GM23248 (cell line): ENCODE measurements around the gene NFIX. TPM values are rescaled to one million over a fixed set of nuclear protein-coding genes. Genes with fewer than 3 reads are reported as not detected.

ENCODE experiments used
- DNase-seq: peaks from one replicate; pipeline ENCODE4 v3.0.0-alpha.2; 2015
- H2AFZ ChIP-seq: fragments of 200-600 bp; sonication (generic); 2 replicates; pipeline ENCODE4 v1.6.1; 2016; ENCODE audit warnings: antibody characterized with exemption
- H3F3A ChIP-seq: fragments of 200-600 bp; sonication (generic); 2 replicates; pipeline ENCODE4 v1.6.1; 2016; ENCODE audit warnings: mild to moderate bottlenecking, antibody characterized with exemption, mixed run types; ENCODE audit not compliant: insufficient read depth
- H3K27ac ChIP-seq: fragments of 200-600 bp; sonication (generic); 2 replicates; pipeline ENCODE4 v1.5.1; 2016; ENCODE audit warnings: mild to moderate bottlenecking
- H3K27me3 ChIP-seq: fragments of 200-600 bp; sonication (generic); replicated peaks from 2 replicates; pipeline ENCODE4 v1.6.1; 2016; ENCODE audit warnings: mild to moderate bottlenecking; ENCODE audit not compliant: insufficient read depth
- H3K36me3 ChIP-seq: fragments of 200-600 bp; sonication (generic); 2 replicates; pipeline ENCODE4 v1.6.1; 2016; ENCODE audit warnings: low read depth, mild to moderate bottlenecking
- H3K4me1 ChIP-seq: fragments of 200-600 bp; sonication (generic); 2 replicates; pipeline ENCODE4 v1.6.1; 2016; ENCODE audit warnings: mild to moderate bottlenecking; ENCODE audit not compliant: insufficient read depth
- H3K4me2 ChIP-seq: fragments of 200-600 bp; sonication (generic); one replicate; pipeline ENCODE4 v1.6.1; 2016; ENCODE audit warnings: mild to moderate bottlenecking; ENCODE audit not compliant: unreplicated experiment
- H3K4me3 ChIP-seq: fragments of 200-600 bp; sonication (generic); 2 replicates; pipeline ENCODE4 v1.5.1; 2016; ENCODE audit warnings: mild to moderate bottlenecking
- H3K79me2 ChIP-seq: fragments of 200-600 bp; sonication (generic); 2 replicates; pipeline ENCODE4 v1.6.1; 2016; ENCODE audit warnings: mild to moderate bottlenecking; ENCODE audit not compliant: insufficient read depth
- H3K9ac ChIP-seq: fragments of 200-600 bp; sonication (generic); 2 replicates; pipeline ENCODE4 v1.6.1; 2016; ENCODE audit warnings: mild to moderate bottlenecking
- H3K9me2 ChIP-seq: fragments of 200-600 bp; sonication (generic); 2 replicates; pipeline ENCODE4 v1.6.1; 2016; ENCODE audit warnings: mixed run types, mild to moderate bottlenecking, moderate library complexity; ENCODE audit not compliant: insufficient read depth
- H3K9me3 ChIP-seq: fragments of 200-600 bp; sonication (generic); one replicate; pipeline ENCODE4 v1.6.1; 2017; ENCODE audit warnings: low read depth
- H4K20me1 ChIP-seq: fragments of 200-600 bp; sonication (generic); 2 replicates; pipeline ENCODE4 v1.6.0; 2016; ENCODE audit not compliant: insufficient read depth
- EZH2 ChIP-seq: fragments of 200-600 bp; sonication (generic); IDR thresholded peaks from 2 replicates; pipeline ENCODE4 v1.6.1; 2018; ENCODE audit warnings: antibody characterized with exemption, mild to moderate bottlenecking; ENCODE audit not compliant: insufficient read depth, poor library complexity, severe bottlenecking
- EZH2phosphoT487 ChIP-seq: fragments of 200-600 bp; sonication (generic); IDR thresholded peaks from 2 replicates; pipeline ENCODE4 v1.6.1; 2018; ENCODE audit warnings: antibody characterized with exemption, moderate library complexity, mild to moderate bottlenecking, low read depth; ENCODE audit not compliant: insufficient read depth
- WGBS, 2 experiments: methylation state at CpG; one replicate each; pipeline ENCODE4 v1.1.6; 2015 to 2017; ENCODE audit warnings: low lambda C conversion rate in 2 of 2, low coverage in 1 of 2; ENCODE audit errors: missing lambda C conversion rate in 2 of 2; 5-methylcytosine and 5-hydroxymethylcytosine counted together
- in situ Hi-C: fragments of 300-500 bp; cut with MboI; formaldehyde crosslinking; loops from 2 replicates; pipeline ENCODE4 v1.15.0; 2020
- polyA plus RNA-seq: library from polyadenylated mRNA; unstranded; fragments of >200 nt; fragmentation: Nextera tagmentation; extraction: Ambion mirVana; gene quantifications from 2 replicates; pipeline ENCODE4 v1.2.1, GENCODE V29; 2016
- total RNA-seq: library from RNA; depleted of rRNA; stranded (reverse); fragments of >200 nt; shearing (Covaris generic); gene quantifications from 2 replicates; pipeline ENCODE4 v1.2.3, GENCODE V29; 2014

The NFIX gene
- total and polyA plus RNA-seq, 2 experiments from 2014 or later: 60.8 to 71.0 TPM

GRCh38 chr19:13117176-13117771 lies 122.0 kb downstream of the NFIX start:
- TF ChIP-seq EZH2: no peak
- TF ChIP-seq EZH2phosphoT487: no peak
- Histone ChIP-seq H3K4me2 (peak overlapping the region; percentile 99), H3K79me2 (peaks cover 75% of the 10 kb centered on the region), H2AFZ (peak overlapping the region; percentile 82), H3K27me3 (no peaks in the 10 kb centered on the region), H3K27ac (peak overlapping the region; percentile 93), H4K20me1 (no peaks in the 10 kb centered on the region), H3K4me1 (peaks cover 44% of the 10 kb centered on the region), H3F3A (peaks cover 37% of the 10 kb centered on the region), H3K9me2 (no peaks in the 10 kb centered on the region), H3K36me3 (peaks cover 11% of the 10 kb centered on the region; the same call in 1 of the 2 replicates), H3K9ac (peak overlapping the region; percentile 98), H3K9me3 (no peaks in the 10 kb centered on the region), H3K4me3 (peak overlapping the region; percentile 99)
- DNase-seq: peak; percentile 24
- in situ Hi-C loops: no loop called here
- WGBS, 2 experiments: 24 to 25% methylated on average over 16 to 20 of the region's 20 CpGs

GRCh38 chr19:13117772-13118423 lies 122.6 kb downstream of the NFIX start, which contains the start of gene NACC1:
Gene NACC1, plus strand, starts transcription at chr19:13118264. Its CDS starts 16,944 bp downstream, at chr19:13135208.
- Histone ChIP-seq H3K4me2 (peak within 1 kb of the TSS; percentile 99), H3K79me2 (peaks cover 79% of the 10 kb centered on the region), H3K4me1 (peaks cover 44% of the 10 kb centered on the region), H4K20me1 (no peaks in the 10 kb centered on the region), H3K4me3 (peak within 1 kb of the TSS; percentile 99), H3K36me3 (peaks cover 11% of the 10 kb centered on the region; the same call in 1 of the 2 replicates), H3K9ac (peak within 1 kb of the TSS; percentile 98), H3K27me3 (no peaks in the 10 kb centered on the region), H3K9me2 (no peaks in the 10 kb centered on the region), H3K9me3 (no peaks in the 10 kb centered on the region), H2AFZ (peak within 1 kb of the TSS; percentile 82), H3F3A (peaks cover 37% of the 10 kb centered on the region), H3K27ac (peak within 1 kb of the TSS; percentile 93)
- DNase-seq: peak; percentile 97
- in situ Hi-C loops: no loop called here
- no peak for TF ChIP-seq EZH2phosphoT487
- no peak for TF ChIP-seq EZH2
- WGBS, 2 experiments: 5 to 9% methylated on average over 20 to 41 of the region's 65 CpGs

- peak overlapping the region; percentile 93 for H3K4me2 ChIP-seq
- H3K9me3 ChIP-seq: no peaks in the 10 kb centered on the region
- no peaks in the 10 kb centered on the region for H4K20me1 ChIP-seq
- H3K9me2 ChIP-seq: no peaks in the 10 kb centered on the region
- peak overlapping the region; percentile 98 for H3K9ac ChIP-seq
- H2AFZ ChIP-seq: no peak overlapping the region
- H3K27me3 ChIP-seq: no peaks in the 10 kb centered on the region
- in situ Hi-C loops: no loop called here
- peak; percentile 59 for DNase-seq
- H3F3A ChIP-seq: peaks cover 37% of the 10 kb centered on the region
- TF ChIP-seq EZH2: no peak
- no peak for TF ChIP-seq EZH2phosphoT487
- peak overlapping the region; percentile 98 for H3K4me3 ChIP-seq
- WGBS, 2 experiments: 2 to 3% methylated on average over 31 to 56 of the region's 57 CpGs
- H3K4me1 ChIP-seq: peaks cover 44% of the 10 kb centered on the region
- H3K79me2 ChIP-seq: peaks cover 79% of the 10 kb centered on the region
- peaks cover 8% of the 10 kb centered on the region; the same call in 1 of the 2 replicates for H3K36me3 ChIP-seq
- peak overlapping the region; percentile 90 for H3K27ac ChIP-seq
Observed at GRCh38 chr19:13118424-13119193, 123.3 kb downstream of the NFIX start.

GRCh38 chr19:13119627-13120026 lies 124.4 kb downstream of the NFIX start:
- no peaks in the 10 kb centered on the region for H3K27me3 ChIP-seq
- 36 to 42% methylated on average over 8 of the region's 8 CpGs for WGBS, 2 experiments
- no peaks in the 10 kb centered on the region for H3K9me2 ChIP-seq
- H3K9me3 ChIP-seq: no peaks in the 10 kb centered on the region
- peak overlapping the region; percentile 90 for H3K27ac ChIP-seq
- DNase-seq: peak; percentile 70
- H3K36me3 ChIP-seq: no peaks in the 10 kb centered on the region; the same call in 1 of the 2 replicates
- peak overlapping the region; percentile 93 for H3K4me2 ChIP-seq
- TF ChIP-seq EZH2phosphoT487 (no peak), EZH2 (no peak)
- peaks cover 37% of the 10 kb centered on the region for H3F3A ChIP-seq
- no peak overlapping the region for H2AFZ ChIP-seq
- peaks cover 41% of the 10 kb centered on the region for H3K4me1 ChIP-seq
- H3K4me3 ChIP-seq: peak overlapping the region; percentile 98
- no peaks in the 10 kb centered on the region for H4K20me1 ChIP-seq
- peaks cover 79% of the 10 kb centered on the region for H3K79me2 ChIP-seq
- peak overlapping the region; percentile 98 for H3K9ac ChIP-seq
- in situ Hi-C loops: no loop called here
